CD4-positive, alpha-beta memory T cell (primary cell): ENCODE data around the gene IQSEC3. TPM values are rescaled to one million over a fixed set of nuclear protein-coding genes. Genes with fewer than 3 reads are reported as not detected.
"Not testable (repeated sequence)": the region's sequence is repeated elsewhere in the genome, so short reads cannot be mapped to it uniquely, and the experiment has no call there.

Source experiments
- CTCF ChIA-PET: fragments of 350-600 bp; sonication (Branson Sonifier 250); formaldehyde crosslinking; loops from one replicate; lab custom pipeline; 2021; ENCODE audit warnings: inconsistent platforms; ENCODE audit not compliant: partially characterized antibody; lab: Charles Lee
- POLR2A ChIA-PET: fragments of 350-600 bp; sonication (Branson Sonifier 250); formaldehyde crosslinking; loops from one replicate; lab custom pipeline; 2021; ENCODE audit not compliant: partially characterized antibody; lab: Charles Lee
- DNase-seq, 5 donors: peaks; one replicate each; pipeline versions ENCODE4 v3.0.0 to v3.0.0-alpha.2; 2020 to 2022; ENCODE audit warnings: mixed read lengths in 1 of 5
- H3K27ac ChIP-seq: one replicate; pipeline ENCODE4 v1.7.0; 2013; ENCODE audit warnings: low read depth, low read length
- H3K27me3 ChIP-seq: 2 replicates; pipeline ENCODE4 v1.7.0; 2013; ENCODE audit warnings: mild to moderate bottlenecking, low read length, moderate library complexity; ENCODE audit not compliant: insufficient read depth
- H3K36me3 ChIP-seq: 2 replicates; pipeline ENCODE4 v1.7.0; 2013; ENCODE audit warnings: mild to moderate bottlenecking, low read length, moderate library complexity; ENCODE audit not compliant: insufficient read depth
- H3K4me1 ChIP-seq: 2 replicates; pipeline ENCODE4 v1.7.0; 2013; ENCODE audit warnings: mild to moderate bottlenecking, low read length, moderate library complexity; ENCODE audit not compliant: insufficient read depth
- H3K4me3 ChIP-seq, 2 donors: one replicate each; pipeline ENCODE4 v1.7.0; 2013; ENCODE audit warnings: low read length in 2 of 2, mild to moderate bottlenecking in 1 of 2
- H3K9me3 ChIP-seq, 2 donors: one replicate each; pipeline ENCODE4 v1.7.0; 2013; ENCODE audit warnings: low read length in 2 of 2, control low read depth in 1 of 2; ENCODE audit not compliant: control insufficient read depth in 1 of 2
- H3K27ac Mint-ChIP-seq, 7 donors: one replicate each; pipeline ENCODE4 v1.8.0; 2020 to 2021; ENCODE audit warnings: mixed read lengths in 7 of 7, mild to moderate bottlenecking in 6 of 7, inconsistent platforms in 3 of 7, moderate library complexity in 3 of 7
- H3K27me3 Mint-ChIP-seq, 2 donors: one replicate each; pipeline ENCODE4 v1.8.0; 2020 to 2021; ENCODE audit warnings: mixed read lengths in 2 of 2
- H3K36me3 Mint-ChIP-seq, 2 donors: one replicate each; pipeline ENCODE4 v1.8.0; 2020 to 2021; ENCODE audit warnings: mixed read lengths in 2 of 2, inconsistent platforms in 1 of 2, mild to moderate bottlenecking in 1 of 2
- H3K4me1 Mint-ChIP-seq, 4 donors: one replicate each; pipeline ENCODE4 v1.8.0; 2020 to 2021; ENCODE audit warnings: mixed read lengths in 4 of 4, mild to moderate bottlenecking in 1 of 4
- H3K4me3 Mint-ChIP-seq, 8 donors: one replicate each; pipeline ENCODE4 v1.8.0; 2020 to 2021; ENCODE audit warnings: mixed read lengths in 8 of 8, mild to moderate bottlenecking in 7 of 8, moderate library complexity in 6 of 8, inconsistent platforms in 3 of 8
- H3K9me3 Mint-ChIP-seq, 8 donors: one replicate each; pipeline ENCODE4 v1.8.0; 2020 to 2021; ENCODE audit warnings: mixed read lengths in 8 of 8, mild to moderate bottlenecking in 5 of 8, inconsistent platforms in 3 of 8, moderate library complexity in 1 of 8
- intact Hi-C: fragments of 100-400 bp; cut with micrococcal nuclease; formaldehyde crosslinking; loops from one replicate; pipeline ENCODE4 v1.15.1; 2023
- polyA plus RNA-seq, 2 donors: library from polyadenylated mRNA; unstranded; fragments of 300-500 nt; fragmentation: Illumina TruSeq; gene quantifications; one replicate each; pipeline ENCODE4 v1.2.3, GENCODE V29; 2021
- total RNA-seq, 2 experiments: library from RNA; stranded (reverse); gene quantifications; one replicate each; pipeline ENCODE4 v1.2.3, GENCODE V29; 2021

IQSEC3 gene
- total and polyA plus RNA-seq, 4 experiments from 2014 or later, result 0.84 to 0.91 TPM; not detected in 2

DNA sequence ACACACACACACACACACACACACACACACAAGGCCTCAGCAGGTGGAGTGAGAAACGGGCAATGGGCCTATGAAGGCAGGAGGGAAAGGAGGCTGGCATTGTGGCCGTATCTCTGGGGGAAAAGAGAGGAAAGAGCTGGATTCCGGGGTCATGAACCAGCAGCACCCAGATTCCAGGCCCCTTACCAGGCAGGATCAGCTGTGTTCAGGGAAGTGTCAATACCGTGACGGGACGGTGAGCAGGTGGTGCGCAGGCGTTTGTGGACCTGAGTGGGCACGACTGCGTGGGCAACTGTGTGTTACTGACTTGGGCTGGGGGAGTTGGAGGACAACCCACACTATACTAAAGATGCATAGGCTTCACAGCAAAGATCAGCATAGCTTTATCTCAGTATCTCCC, 9.5 kb downstream of the IQSEC3 start:
- H3K9me3 Mint-ChIP-seq, H3K36me3 ChIP-seq, intact Hi-C loops, H3K9me3 ChIP-seq, H3K27ac ChIP-seq, DNase-seq, H3K4me3 Mint-ChIP-seq, H3K4me3 ChIP-seq, H3K27ac Mint-ChIP-seq, H3K36me3 Mint-ChIP-seq, POLR2A ChIA-PET, H3K4me1 ChIP-seq, H3K4me1 Mint-ChIP-seq, CTCF ChIA-PET: not testable (repeated sequence)
- H3K27me3 ChIP-seq, result peaks cover 10% of the 10 kb centered on the region
- peaks cover 43 to 51% of the 10 kb centered on the region in 2 donors for H3K27me3 Mint-ChIP-seq

DNA sequence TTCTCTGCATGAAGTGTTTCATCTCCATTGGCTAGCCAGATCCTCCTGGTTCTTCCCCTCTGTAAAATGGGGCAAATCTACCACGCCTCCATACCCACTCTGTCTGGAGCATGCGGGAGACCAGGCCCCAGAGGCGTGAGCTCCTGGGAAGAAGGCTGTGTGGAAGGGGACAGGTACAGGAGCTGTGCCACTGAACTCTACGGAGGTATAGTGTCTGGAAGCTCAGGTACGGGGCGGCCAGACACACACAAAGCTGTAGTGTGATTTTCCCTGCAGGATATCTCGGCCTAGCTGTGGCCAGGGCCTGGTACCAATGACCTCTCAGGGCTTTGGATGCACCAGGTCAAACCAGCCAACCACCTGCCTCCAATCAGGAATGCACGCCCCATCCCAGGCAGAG, 10.0 kb downstream of the IQSEC3 start:
- H3K27ac Mint-ChIP-seq, H3K4me3 ChIP-seq, H3K9me3 ChIP-seq, H3K4me3 Mint-ChIP-seq, CTCF ChIA-PET, intact Hi-C loops, POLR2A ChIA-PET, H3K27ac ChIP-seq, H3K36me3 Mint-ChIP-seq, H3K4me1 ChIP-seq, H3K36me3 ChIP-seq, H3K4me1 Mint-ChIP-seq, DNase-seq, H3K9me3 Mint-ChIP-seq: not testable (repeated sequence)
- peaks cover 10% of the 10 kb centered on the region for H3K27me3 ChIP-seq
- peaks cover 43 to 53% of the 10 kb centered on the region in 2 donors for H3K27me3 Mint-ChIP-seq

DNA sequence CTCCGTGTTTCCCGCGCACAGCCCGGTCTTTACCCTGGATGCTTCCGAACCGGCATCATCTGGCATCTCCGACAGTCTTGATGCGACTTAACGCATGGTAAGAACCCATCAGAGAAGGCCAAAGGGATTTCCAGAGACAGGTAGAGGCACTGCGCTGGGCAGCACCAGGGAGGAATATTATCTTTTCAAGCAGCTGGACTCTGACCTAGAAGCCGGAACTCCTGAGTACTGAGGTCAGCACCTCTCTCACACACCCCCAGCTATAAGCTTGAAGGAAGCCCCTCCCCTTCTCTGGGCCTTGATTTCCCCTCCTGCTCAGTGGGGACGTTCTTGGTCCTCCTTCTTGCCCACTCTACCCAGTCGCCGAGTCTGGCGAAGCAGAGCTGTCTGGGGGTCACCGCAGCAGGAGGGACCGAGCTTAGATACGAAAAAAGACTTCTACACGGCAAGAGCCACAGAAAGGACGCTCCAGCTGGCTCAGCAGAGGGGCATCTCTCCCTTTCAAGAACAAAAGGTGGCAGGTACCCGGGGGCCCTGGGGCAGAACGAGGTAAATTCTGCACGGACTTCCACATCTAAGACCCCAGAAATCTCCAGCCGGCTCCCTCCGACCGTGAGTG, 10.6 kb downstream of the IQSEC3 start:
- CTCF ChIA-PET, H3K4me1 ChIP-seq, H3K27ac Mint-ChIP-seq, intact Hi-C loops, DNase-seq, H3K36me3 ChIP-seq, H3K27ac ChIP-seq, H3K4me3 Mint-ChIP-seq, H3K36me3 Mint-ChIP-seq, H3K9me3 ChIP-seq, H3K4me1 Mint-ChIP-seq, POLR2A ChIA-PET, H3K4me3 ChIP-seq, H3K9me3 Mint-ChIP-seq: not testable (repeated sequence)
- peaks cover 45 to 51% of the 10 kb centered on the region in 2 donors for H3K27me3 Mint-ChIP-seq
- peaks cover 10% of the 10 kb centered on the region for H3K27me3 ChIP-seq

DNA sequence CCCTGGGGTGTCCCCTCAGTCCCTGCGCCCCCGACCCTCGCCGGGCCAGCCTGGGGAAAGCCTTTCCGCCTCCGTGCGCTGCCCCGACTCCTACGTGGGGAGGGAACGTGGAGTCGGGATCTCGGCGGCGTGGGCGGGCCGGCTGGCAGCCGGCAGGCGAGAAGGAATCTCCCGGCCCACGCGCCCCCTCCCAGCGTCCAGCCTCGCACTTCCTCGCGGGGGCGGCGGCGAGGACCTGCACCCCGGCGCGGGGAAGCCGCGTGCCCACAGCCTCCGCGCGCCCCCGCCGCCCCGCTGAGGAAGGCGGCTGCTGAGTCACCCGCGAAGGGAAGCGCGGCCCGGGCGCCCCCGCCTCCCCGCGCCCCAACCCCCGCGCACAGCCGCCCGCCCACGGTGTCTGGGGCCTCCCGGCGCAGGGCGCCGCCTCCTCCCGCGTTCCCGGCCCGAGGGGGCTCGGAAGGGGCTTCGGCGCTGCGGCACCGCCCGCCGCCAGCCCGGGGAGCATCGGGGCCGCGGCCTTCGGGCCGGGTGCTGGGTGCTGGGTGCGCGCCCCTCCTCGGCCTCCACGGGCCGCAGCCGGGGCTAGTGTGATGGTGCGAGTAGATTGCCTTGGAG, 11.3 kb downstream of the IQSEC3 start:
- H3K36me3 ChIP-seq, H3K4me3 ChIP-seq, H3K9me3 Mint-ChIP-seq, H3K4me1 ChIP-seq, H3K4me3 Mint-ChIP-seq, intact Hi-C loops, POLR2A ChIA-PET, H3K9me3 ChIP-seq, CTCF ChIA-PET, H3K36me3 Mint-ChIP-seq, H3K4me1 Mint-ChIP-seq, H3K27ac ChIP-seq, DNase-seq, H3K27ac Mint-ChIP-seq: not testable (repeated sequence)
- H3K27me3 Mint-ChIP-seq, result peaks cover 47 to 56% of the 10 kb centered on the region in 2 donors
- peaks cover 10% of the 10 kb centered on the region for H3K27me3 ChIP-seq

DNA sequence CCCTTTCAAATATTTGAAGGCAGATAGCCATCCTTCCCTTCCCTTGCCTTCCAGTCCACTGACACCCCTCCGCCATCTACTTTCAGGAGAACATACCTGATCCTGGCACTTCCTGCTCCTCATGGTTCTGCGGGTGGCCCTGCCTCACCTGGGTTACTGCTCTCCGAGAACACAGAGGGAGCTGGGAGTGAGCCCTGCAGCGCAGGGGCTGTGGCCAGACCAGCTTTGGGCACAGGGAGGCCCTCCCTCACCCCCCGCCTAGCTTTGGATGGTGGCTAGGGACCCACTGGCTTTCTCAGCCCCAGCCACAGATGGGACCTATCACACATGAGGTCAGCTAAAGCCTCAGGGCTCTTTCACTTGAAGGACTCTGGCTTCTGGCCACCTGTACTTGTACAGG, 12.4 kb downstream of the IQSEC3 start:
- intact Hi-C loops, result no loop called here
- no peak for DNase-seq
- H3K4me3 Mint-ChIP-seq, result no peak overlapping the region
- peaks cover 0 to 3% (median under 1%) of the 10 kb centered on the region in 4 donors for H3K4me1 Mint-ChIP-seq
- ChIA-PET CTCF (no interaction called here), POLR2A (no interaction called here)
- Histone ChIP-seq H3K4me1 (no peaks in the 10 kb centered on the region), H3K36me3 (no peaks in the 10 kb centered on the region), H3K4me3 (no peak overlapping the region), H3K27me3 (peaks cover 10% of the 10 kb centered on the region), H3K9me3 (no peaks in the 10 kb centered on the region), H3K27ac (no peak overlapping the region)
- peaks cover 0 to 3% (median 0%) of the 10 kb centered on the region in 8 donors for H3K9me3 Mint-ChIP-seq
- H3K27ac Mint-ChIP-seq, result no peak overlapping the region
- H3K27me3 Mint-ChIP-seq, result peaks cover 47 to 60% of the 10 kb centered on the region in 2 donors
- H3K36me3 Mint-ChIP-seq, result no peaks in the 10 kb centered on the region

DNA sequence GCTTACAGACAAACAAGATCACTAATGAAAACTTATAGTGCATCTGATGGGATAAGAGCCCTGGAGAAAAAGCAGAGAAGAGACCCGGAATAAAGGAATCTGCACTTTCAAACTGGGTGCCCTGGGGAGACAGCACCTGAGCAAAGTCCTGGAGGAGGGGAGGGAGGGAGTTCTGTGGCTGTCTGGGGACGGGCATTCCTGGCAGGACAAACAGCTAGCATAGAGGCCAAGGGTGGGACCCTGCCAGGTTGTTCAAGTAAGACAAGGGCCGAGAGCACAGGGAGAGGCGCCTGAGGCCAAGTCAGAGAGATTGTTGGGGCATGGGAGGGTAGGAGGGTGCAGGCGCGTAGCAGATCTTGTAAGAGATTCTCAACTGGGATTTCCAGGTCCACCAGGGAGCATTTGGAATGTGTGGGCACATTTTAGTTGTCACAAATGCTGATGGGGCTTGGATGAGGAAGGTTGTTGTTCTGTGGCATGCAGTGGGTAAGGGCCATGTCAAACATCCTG, 14.2 kb downstream of the IQSEC3 start:
- DNase-seq, result no peak
- Histone ChIP-seq H3K36me3 (no peaks in the 10 kb centered on the region), H3K9me3 (no peaks in the 10 kb centered on the region), H3K27ac (no peak overlapping the region), H3K4me3 (no peak overlapping the region), H3K27me3 (peaks cover 8% of the 10 kb centered on the region), H3K4me1 (no peaks in the 10 kb centered on the region)
- Mint-ChIP-seq H3K9me3 (peaks cover 0 to 3% (median 0%) of the 10 kb centered on the region in 8 donors), H3K27me3 (peaks cover 46 to 55% of the 10 kb centered on the region in 2 donors), H3K4me3 (no peak overlapping the region), H3K27ac (no peak overlapping the region), H3K36me3 (no peaks in the 10 kb centered on the region), H3K4me1 (peaks cover 0 to 1% (median 0%) of the 10 kb centered on the region in 4 donors)
- intact Hi-C loops, result no loop called here
- POLR2A ChIA-PET, result no interaction called here
- CTCF ChIA-PET, result no interaction called here

DNA sequence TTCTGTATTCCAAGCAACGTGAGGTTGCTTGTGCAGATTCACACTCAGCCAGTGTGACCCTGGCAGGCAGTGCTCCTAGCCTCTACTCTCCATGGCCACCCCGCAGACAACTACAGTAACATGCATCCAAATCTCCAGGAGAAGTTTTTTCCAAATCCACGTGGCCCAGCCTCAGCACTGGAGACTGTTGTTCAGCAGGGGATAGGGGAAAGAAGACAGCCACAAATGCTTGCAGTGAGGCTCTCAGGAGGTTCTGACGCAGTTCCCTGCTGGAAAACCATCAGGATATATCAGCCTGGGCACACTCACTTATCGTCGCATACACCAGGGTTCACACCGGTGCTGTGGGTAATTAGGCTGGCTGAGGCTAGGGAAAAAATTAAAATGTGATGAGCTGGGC, 16.2 kb downstream of the IQSEC3 start:
- intact Hi-C loops, result no loop called here
- Histone ChIP-seq H3K4me1 (no peaks in the 10 kb centered on the region), H3K9me3 (no peaks in the 10 kb centered on the region), H3K36me3 (no peaks in the 10 kb centered on the region), H3K27ac (no peak overlapping the region), H3K4me3 (no peak overlapping the region), H3K27me3 (peaks cover 8% of the 10 kb centered on the region)
- Mint-ChIP-seq H3K9me3 (peaks cover 0 to 4% (median 0%) of the 10 kb centered on the region in 8 donors), H3K27ac (no peak overlapping the region), H3K4me3 (no peak overlapping the region), H3K36me3 (no peaks in the 10 kb centered on the region), H3K27me3 (peaks cover 38 to 44% of the 10 kb centered on the region in 2 donors), H3K4me1 (peaks cover 0 to 1% (median 0%) of the 10 kb centered on the region in 4 donors)
- CTCF ChIA-PET, result no interaction called here
- POLR2A ChIA-PET, result no interaction called here
- no peak for DNase-seq
